ENCODE data around the gene ADGRL3.
"Not testable (repeated sequence)": the region's sequence is repeated elsewhere in the genome, so short reads cannot be mapped to it uniquely, and the experiment has no call there.

ADGRL3 gene

DNA sequence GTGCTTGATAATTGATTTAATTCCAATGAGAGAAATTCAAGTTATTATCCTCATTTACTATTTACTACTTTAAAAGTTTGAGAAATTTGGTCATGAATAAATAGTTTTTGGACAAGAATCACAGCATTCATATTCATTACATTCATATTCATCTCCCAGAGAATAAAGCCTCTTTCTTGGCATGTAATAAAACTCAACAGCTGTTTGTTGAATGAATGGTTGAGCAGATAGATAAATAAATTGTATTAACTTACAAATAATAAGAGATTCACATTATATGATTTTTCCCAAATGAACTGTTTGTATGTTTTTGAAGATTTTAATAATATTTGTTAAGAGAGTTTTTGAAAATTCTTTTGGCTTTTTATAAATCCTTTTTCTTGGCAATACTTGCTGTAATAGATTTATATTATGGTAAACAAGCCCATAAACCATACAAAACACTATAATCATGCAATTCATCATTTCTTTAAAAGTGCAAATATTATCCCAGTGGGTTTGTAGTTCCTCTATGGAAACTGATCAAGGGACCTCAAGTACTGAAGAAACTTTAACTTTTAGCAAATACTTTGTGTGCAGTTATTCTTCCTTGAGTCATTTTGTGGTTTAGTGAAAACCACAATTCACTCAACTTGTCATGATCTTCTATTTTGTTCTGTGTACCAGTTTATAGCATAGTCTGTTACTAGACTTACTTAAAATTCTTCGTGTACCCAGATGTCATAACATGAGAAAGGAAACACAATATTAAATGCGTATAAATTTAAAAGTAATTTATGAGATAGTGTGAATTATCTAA, 371.8 kb downstream of the ADGRL3 start:
- no peak for DNase-seq

DNA sequence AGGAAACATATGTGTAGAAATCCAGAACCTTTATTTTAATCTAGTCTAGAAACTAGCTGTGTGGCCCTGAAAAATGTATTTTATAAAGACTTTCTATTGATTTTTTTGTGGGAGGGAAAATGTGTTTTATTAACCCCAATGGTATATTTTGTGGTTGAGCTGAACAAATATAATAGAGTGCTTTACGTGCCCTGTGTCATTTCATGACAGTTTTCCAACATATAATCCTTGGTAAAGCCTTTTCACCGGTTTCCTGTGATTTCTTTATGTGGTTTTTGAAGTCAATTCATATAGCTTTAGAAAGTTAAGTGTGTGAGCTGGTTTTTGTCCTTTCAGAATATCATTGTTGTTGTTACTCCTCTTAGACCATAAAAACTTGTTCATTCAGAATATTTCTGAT, 375.7 kb downstream of the ADGRL3 start:
- no peak for DNase-seq

DNA sequence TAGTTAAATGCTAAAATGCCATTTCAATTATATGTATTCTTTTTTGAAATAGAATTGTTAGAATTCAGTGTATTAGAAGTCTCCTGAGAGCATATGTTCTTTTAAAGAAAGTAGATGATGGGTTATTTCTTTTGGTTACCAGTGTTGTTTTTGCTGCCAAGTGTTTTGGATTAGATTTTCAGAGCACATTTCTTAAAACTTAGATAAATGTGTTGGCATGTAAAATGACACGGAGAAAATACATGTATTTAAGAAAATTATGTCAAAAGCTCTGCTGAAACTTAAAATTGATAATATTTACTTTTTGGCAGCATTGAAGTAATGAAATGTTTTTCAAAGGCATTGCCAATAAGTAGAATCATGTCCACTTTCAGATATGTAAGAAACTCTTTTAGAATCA, 379.7 kb downstream of the ADGRL3 start:
- DNase-seq: no peak

DNA sequence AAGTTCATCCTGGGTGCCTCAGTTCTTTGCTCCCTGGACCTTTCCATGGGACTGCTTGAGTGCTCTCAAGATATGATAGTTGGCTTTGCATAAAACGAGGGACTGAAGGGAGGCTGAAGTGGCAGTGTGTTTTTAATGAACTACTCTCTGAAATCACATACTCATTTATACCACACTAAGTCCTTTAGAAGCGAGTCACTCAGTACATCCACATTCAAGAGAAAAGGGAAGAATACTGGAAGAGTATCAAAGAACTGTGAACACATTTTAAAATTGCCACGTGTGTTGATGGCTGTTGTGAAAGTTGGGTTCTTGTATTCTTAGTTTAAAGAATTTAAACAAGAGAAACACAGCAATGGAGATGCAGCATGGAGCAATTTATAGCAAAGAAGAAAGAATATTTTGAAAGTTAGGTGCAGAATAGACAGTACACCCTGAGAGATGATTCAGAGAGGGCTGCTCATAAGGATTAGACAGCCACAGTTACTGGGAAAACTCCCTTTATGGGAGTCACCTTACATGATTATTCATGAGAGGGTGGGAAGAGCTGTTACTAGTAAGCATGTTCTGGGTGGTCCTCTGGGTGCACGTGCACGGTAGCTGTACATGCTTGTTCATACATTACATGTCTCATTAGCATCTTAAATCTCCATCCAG, 380.7 kb downstream of the ADGRL3 start:
- no peak for DNase-seq

DNA sequence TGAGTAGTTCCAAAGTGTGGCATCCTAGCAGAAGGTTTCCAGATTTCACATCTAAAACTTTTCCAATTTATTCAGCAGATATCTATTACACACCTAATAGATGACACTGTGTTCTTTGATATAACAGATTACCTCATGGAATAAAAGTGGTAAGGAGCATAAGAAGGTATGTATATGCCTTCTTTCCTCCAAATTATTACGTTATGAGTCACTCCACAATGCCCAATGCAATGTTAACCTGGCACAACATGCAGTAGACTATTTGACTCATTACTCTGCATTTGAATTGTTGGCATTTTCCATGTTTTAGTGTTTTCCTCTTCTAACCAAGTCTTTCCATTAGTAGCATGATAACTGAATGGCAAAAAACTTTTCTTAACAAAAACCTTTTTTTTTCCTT, 383.6 kb downstream of the ADGRL3 start:
- no peak for DNase-seq

DNA sequence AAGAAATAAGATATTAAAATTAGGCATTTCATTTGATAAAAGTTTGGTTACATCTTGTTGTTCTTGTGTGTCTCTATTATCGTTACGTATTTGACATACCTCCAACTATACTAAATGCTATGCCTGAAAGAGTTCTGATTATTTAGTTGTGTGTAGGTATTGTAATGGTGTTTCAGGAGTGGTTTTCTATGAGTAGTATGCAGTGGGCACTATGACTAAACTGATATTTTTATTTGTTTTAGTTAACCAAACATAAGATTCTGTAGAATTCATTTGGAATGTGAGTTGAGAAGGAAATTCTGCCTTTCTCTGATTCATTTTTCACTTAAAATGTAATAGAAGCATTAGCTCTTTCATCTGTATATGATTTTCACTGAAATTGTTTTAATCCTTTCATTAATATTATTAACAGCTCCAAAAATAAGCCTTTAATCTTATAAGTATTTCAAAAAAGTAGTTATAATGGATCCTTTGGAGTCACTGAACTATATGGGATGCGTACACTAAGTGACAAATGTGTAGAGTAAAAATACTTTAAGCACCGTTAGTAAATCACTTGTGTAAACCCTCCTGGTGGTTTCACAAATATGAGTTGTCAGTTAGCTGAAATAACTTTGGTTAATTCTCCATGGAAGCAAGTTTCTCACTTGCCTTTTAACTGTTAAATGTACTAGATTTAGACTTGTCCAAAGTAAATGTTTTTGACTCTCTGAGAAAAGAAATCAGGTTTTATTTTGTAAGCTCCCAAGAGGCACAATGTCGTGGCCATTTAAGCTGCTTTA, 388.7 kb downstream of the ADGRL3 start:
- DNase-seq: no peak

DNA sequence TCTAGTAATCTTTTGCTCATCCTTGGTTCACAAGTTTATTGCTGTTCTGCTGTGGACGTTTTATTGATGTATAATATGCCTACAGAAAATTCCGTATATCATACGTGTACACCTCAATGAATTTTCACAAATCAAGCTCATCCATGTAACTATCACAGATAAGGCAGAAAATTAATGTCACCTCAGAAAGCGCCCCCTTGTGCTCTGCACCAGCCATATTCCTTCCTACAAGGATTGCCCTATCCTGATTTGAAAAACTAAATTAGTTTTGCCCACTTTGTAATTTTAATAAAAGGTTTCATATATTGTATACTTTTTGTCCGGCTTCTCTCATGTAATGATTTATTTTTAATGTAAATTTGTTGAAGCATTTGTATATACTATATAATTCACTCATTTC, 390.8 kb downstream of the ADGRL3 start:
- DNase-seq: no peak

DNA sequence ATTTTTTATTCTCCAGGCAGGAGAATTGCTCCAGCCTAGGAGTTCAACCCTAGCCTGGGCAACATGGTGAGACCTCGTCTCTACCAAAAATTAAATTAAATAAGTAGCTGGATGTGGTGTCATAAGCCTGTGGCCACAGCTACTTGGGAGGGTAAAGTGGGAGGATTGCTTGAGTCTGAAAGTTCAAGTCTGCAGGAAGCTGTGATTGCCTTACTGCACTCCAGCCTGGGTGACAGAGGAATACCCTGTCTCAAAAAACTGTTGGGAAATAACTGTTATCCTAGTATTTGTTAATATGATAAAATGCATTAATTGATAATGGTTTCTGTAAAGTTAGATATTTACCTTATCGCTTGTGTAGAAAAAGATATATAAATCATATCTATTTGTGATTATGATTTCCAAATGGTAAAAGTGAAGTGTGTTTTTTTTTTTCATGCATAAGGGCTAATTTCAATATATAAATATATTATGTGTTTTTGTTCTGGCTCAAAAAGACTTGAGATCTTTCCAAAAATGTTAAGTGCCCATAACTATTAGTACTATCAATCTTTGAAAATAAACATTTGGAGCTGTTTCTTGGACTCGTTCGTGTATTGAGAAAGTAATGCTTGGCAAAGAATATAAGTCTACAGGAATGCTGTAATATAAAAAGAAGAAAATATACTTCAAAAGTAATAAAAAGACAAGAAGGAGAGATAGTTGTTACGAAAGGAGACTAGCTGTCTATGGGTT, 396.6 kb downstream of the ADGRL3 start:
- DNase-seq: no peak

DNA sequence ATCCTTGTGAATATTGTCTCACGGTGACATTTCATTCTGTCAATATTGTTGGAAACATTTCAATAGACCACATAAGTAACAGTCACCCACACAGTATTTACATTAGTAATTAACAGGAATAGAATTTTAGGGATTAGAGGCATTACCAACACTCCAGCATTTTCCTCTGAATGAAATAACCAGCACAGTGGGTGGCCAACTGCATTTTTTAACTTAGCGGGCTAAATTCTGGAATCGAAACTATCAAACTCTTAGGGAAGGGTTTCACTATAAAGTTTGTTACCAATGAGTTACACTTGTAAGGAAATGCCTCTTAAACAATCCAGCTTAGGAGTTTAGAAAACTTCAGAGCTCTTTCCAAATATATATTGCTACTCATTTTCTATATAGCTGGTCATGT, 403.0 kb downstream of the ADGRL3 start:
- DNase-seq: no peak

DNA sequence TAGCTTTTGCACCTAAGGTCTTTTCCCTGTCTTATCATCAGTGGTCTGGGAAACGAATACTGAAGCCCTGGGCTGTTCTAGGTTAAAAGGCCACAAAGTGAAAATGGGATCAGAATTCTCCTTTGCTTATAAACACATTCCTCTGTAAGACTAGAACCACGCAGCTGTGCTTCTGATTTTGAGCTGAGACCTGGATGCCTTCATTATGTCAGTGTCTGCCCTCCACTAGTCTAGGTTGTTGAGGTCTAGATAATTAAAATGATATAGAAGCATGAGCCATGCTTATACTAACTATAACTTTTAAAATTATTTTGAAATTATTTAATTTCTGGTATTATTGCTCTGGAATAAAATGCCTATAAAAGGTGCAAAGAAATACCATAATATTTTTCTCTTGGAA, 403.9 kb downstream of the ADGRL3 start:
- no peak for DNase-seq

DNA sequence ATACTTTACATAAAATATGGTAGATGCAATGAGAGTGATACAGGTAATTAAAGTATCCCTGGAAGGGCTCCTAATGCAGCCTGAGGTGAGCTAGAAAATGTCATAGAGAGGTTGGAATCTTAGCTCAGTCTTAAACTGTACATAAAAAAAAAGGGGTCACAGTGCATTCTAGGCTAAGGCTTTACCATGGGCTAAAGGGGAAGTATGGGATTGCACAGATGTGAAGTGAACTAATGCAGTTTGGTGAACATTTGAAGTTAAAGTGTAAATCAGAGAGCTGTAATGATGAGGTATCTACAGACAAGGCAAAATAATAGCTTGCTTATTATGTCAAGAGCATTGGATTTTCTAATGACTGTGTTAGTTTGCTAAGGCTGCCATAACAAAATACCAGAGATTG, 405.9 kb downstream of the ADGRL3 start:
- DNase-seq: no peak

DNA sequence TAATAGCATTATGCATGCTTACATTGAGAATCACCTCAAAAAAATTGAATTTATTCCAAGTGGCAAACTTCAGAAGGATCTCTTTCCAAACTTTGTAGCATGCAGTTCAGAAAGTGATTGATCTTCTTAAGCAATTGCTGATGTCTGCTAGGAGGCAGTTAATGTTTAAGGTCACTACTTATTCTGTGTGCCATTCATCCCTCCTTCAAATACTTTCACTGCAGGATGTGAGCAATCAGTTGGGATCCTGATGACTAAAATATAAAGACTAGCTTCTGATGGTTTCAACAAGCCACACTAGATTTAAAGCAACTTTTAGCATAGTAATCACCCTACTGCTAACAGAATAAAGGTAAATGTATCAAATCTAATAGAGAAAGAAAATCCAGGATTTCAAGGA, 414.1 kb downstream of the ADGRL3 start:
- DNase-seq: no peak

DNA sequence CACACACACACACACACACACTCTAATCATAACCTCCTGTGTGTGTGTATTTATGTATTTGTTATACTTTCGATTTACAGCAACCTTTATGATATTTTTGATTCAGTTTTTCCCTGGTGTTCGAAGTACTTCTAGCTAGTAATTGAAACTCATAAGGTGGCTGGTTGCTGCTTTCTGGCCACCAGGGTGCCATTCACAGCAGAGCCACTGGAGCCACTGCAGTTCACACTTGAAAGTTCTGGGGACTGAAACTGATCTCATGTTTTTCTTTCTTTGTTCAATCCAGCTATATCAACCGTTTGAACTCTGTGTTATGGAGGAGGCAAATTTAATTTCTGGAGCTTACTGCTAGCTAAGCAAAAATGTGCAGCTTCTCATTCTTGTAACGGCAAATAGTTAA, 419.4 kb downstream of the ADGRL3 start:
- no peak for DNase-seq

DNA sequence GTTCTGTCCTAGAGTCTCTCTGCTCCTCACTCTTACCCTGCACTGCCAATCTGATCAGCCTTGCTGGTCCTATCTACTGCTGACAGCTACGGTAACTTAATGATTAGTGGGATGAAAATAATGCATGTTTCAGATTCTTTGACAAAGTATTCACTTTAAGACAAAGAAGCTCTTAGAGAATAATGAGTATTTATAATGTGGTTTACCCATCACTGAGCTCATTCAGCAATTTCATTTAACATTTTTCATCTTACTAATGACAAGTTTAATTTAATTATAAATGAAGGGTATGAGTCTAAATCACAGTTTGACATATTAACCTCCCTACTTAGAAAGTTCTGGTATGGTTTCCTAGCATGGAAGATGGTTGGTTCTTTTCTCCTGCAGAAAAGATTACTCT, 428.2 kb downstream of the ADGRL3 start:
- no peak for DNase-seq

DNA sequence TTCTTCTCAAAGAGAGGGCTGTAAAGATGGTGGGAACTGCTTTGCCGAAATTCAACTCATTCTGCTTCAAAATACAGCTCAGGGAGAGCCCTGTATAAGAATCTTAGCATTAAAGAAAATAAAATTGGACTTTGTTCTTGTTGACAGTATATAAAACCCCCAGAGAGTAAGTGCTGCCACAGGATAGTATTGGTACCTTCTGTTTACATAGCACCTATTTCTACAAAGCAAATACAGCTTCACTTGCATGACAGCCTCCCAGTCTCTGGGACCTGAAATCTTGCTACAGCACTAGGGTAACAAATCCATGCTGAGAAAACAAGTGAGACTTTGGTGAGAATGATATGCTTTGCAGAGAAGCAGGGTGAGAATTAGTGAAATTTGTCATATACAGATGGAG, 428.6 kb downstream of the ADGRL3 start:
- DNase-seq: no peak

DNA sequence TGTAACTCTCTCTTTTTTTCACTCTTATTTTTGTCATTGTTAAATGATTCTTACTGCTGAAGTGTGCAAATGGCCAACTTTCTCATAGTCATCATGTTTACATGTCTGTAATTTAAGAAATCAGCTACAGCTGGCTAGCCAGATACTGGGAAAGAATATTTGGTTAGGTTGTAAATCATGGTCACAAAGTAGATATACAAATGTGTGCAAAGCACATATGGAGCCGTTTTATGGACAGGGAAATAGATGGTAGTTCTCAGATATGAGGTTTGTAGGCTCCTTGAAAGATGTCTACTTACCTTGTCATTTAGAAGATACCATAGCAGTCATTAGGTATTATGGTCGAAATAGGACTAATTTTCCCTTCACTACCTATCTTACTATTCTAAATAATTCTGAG, 430.4 kb downstream of the ADGRL3 start:
- no peak for DNase-seq

DNA sequence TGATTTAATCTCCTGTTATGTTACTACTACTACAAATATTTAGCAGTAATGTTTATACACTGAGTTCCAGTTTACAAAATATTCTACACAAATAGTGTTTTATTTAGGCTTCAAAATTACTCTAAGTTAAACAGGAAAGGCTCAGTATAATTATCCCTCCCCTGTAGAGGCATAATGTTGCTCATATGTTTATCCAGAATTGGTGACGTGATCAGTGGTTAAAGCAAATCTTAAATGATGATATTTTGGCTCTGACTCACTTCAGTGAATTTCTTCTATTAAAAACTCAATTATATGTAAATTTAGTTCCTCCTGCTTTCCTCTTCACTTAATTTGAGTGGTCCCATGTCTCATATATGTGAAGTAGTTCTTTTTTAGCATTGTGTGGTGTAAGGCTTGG, 438.5 kb downstream of the ADGRL3 start:
- no peak for DNase-seq

DNA sequence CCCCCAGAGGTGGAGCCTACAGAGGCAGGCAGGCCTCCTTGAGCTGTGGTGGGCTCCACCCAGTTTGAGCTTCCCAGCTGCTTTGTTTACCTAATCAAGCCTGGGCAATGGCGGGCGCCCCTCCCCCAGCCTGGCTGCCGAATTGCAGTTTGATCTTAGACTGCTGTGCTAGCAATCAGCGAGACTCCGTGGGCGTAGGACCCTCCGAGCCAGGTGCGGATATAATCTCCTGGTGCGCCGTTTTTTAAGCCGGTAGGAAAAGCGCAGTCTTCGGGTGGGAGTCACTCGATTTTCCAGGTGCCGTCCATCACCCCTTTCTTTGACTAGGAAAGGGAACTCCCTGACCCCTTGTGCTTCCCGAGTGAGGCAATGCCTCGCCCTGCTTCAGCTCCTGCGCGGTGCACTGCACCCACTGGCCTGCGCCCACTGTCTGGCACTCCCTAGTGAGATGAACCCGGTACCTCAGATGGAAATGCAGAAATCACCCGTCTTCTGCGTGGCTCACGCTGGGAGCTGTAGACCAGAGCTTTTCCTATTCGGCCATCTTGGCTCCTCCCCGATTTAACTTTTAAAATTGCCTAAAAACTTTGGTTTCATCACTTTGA, 446.7 kb downstream of the ADGRL3 start:
- not testable (repeated sequence) for DNase-seq

DNA sequence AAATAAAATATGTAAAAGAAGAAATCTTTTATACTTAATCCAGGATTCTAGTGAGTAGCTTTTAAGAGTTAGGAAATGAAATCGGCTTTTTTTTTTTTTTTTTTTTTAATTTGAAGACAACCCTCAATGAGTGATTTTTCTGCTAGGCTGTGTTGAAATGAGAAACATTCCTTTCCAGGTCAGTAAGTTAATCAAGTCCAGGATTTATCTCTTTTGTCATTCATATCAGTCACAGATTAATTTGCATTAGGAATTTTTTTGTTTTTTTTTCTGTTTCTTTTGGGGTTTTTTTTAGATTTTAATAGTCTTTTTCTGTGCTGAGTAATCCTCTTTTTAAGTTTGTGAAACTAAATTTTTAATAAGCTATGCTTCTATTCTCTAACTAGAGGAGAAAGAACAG, 448.1 kb downstream of the ADGRL3 start:
- DNase-seq: no peak

DNA sequence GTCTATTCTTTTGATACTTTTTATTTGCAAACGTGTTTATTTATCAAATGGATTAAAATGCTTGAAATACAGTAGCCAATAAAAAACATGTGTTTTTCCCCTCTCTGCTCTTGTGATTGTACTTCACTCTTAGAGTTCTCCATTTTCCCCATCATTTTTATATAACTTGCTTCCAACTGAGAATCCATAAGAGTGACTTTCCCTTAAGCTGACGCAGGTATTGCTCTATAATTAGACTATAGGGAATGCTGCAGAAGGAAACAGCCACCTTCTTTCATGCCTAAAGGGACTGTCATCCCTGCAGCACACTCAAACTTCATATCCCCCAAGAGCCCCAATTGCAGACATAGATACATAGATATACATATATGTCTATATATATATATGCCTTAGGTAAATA, 456.9 kb downstream of the ADGRL3 start:
- DNase-seq: no peak

DNA sequence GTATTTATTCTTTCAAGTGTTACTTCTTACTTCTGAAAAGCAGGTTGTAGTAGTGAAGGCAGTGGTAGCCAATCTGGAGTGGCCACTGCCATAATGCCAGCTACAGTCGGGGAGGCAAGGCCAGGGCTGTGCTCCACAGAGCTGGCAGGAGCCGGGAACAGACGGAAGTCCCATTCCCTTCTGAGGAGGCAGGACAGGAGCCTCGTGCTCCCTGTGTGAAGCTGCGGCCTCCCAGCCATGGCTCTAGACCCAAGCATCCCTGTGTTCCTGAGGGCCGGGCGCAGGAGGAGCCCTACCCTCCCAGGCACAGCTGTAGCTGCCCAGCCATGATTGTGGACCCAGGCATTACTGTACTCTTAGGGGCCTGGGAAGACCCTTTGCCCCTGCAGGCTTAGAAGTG, 461.8 kb downstream of the ADGRL3 start:
- DNase-seq: no peak

DNA sequence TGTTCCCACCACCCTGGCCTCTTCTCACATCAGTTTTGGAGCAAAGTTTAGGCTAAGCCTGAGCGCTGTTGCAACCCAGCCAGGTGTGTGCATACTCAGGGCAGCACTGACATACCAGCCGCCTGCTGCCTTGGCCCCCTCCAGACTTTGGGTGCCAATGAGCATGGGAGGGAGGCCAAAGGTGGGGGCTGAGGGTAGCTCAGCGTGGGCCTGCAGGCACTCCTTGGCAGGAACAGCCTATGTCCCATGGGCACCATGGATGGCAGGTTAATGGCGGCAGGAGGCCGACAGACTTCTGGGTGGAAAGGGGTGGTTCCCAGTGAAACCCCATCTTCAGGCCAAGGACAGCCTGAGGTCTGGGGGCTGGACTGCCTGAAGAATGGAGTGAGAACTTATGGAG, 462.2 kb downstream of the ADGRL3 start:
- DNase-seq: no peak

DNA sequence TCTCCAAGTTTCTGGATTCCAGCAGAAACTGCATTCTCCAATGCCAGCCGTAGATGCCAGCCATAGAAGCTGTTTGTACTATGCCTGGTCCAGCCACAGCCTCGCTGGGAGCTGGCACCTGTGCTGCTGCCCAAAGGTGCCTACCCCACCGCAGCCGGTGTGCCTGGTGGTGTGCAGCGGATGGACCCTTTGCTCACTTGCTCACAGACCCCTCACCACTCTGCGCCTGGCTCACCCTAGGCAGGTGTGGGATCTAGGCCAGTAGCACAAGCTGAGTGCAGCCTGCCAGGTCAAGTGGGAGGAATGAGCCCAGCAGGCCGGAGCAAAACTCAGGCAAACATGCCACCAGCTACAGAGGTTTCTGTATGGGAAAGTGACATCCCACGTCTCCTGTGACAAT, 463.2 kb downstream of the ADGRL3 start:
- DNase-seq: no peak
